HEK293 (cell line): ENCODE results near the gene SCRN1.

Experiments
- CTCF ChIA-PET: fragments of 350-600 bp; formaldehyde crosslinking; extraction: SDS; loops from one replicate; lab custom pipeline; 2021; ENCODE audit warnings: antibody characterized with exemption; lab: Yijun Ruan, JAX
- POLR2A ChIA-PET: fragments of 300-600 bp; formaldehyde crosslinking; extraction: SDS; loops from one replicate; lab custom pipeline; 2020; ENCODE audit warnings: antibody characterized with exemption, inconsistent platforms; lab: Yijun Ruan, JAX
- H3K27ac ChIP-seq: fragments of 200-500 bp; sonication (Bioruptor generic); 2 replicates; pipeline ENCODE4 v1.5.1; 2014; ENCODE audit warnings: low read depth, low read length, control low read depth, inconsistent platforms; ENCODE audit errors: extremely low read depth
- H3K36me3 ChIP-seq, 2 experiments: fragments of 200-500 bp in 1 of 2; sonication (Bioruptor generic) in 1 of 2; 1 replicate in 1 of 2; 2 replicates in 1 of 2; pipeline ENCODE4 v1.5.1; 2014 to 2017; ENCODE audit warnings: inconsistent platforms in 2 of 2, low read length in 2 of 2; ENCODE audit not compliant: control insufficient read depth in 2 of 2, insufficient read depth in 1 of 2
- H3K4me1 ChIP-seq: fragments of 200-500 bp; sonication (Bioruptor generic); 2 replicates; pipeline ENCODE4 v1.5.1; 2014; ENCODE audit warnings: mild to moderate bottlenecking, low read length, inconsistent platforms; ENCODE audit not compliant: control insufficient read depth, insufficient read depth
- H3K4me3 ChIP-seq: 2 replicates; pipeline ENCODE4 v1.5.1; 2011; ENCODE audit warnings: low read depth, mild to moderate bottlenecking, control low read depth, low read length, moderate library complexity
- H3K9me3 ChIP-seq: fragments of 200-500 bp; sonication (Bioruptor generic); 2 replicates; pipeline ENCODE4 v1.5.1; 2014; ENCODE audit warnings: low read depth, low read length, inconsistent platforms; ENCODE audit not compliant: control insufficient read depth, insufficient read depth
- EGR2 ChIP-seq: fragments of 450-650 bp; formaldehyde crosslinking; IDR thresholded peaks from 2 replicates; pipeline ENCODE4 v1.5.1; 2016; ENCODE audit warnings: low read depth, missing biosample characterization, missing genetic modification characterization
- GFI1B ChIP-seq: fragments of 450-650 bp; formaldehyde crosslinking; IDR thresholded peaks from 2 replicates; pipeline ENCODE4 v1.5.1; 2016; ENCODE audit warnings: missing biosample characterization, missing genetic modification characterization
- GLIS1 ChIP-seq: fragments of 450-650 bp; formaldehyde crosslinking; IDR thresholded peaks from 2 replicates; pipeline ENCODE4 v1.5.1; 2016; ENCODE audit warnings: missing biosample characterization, missing genetic modification characterization
- HOXD13 ChIP-seq: sonication (generic); formaldehyde crosslinking; IDR thresholded peaks from 2 replicates; pipeline ENCODE4 v1.8.0; 2022; ENCODE audit warnings: missing genetic modification reagents, borderline replicate concordance
- IKZF3 ChIP-seq: fragments of 450-650 bp; IDR thresholded peaks from 2 replicates; pipeline ENCODE4 v1.5.0; 2018; ENCODE audit warnings: missing biosample characterization, mild to moderate bottlenecking, missing genetic modification characterization, moderate library complexity
- KLF1 ChIP-seq: fragments of 450-650 bp; formaldehyde crosslinking; IDR thresholded peaks from 2 replicates; pipeline ENCODE4 v1.5.1; 2016; ENCODE audit warnings: missing biosample characterization, missing genetic modification characterization
- OVOL3 ChIP-seq: fragments of 450-650 bp; formaldehyde crosslinking; IDR thresholded peaks from 2 replicates; pipeline ENCODE4 v1.5.1; 2016; ENCODE audit warnings: missing biosample characterization, missing genetic modification characterization
- PATZ1 ChIP-seq: fragments of 450-650 bp; formaldehyde crosslinking; IDR thresholded peaks from 2 replicates; pipeline ENCODE4 v1.5.1; 2016; ENCODE audit warnings: missing biosample characterization, missing genetic modification characterization
- REPIN1 ChIP-seq: fragments of 450-650 bp; formaldehyde crosslinking; IDR thresholded peaks from 2 replicates; pipeline ENCODE4 v1.5.1; 2017; ENCODE audit warnings: missing biosample characterization, missing genetic modification characterization, low read depth
- SALL2 ChIP-seq: fragments of 450-650 bp; formaldehyde crosslinking; IDR thresholded peaks from 2 replicates; pipeline ENCODE4 v1.5.0; 2017; ENCODE audit warnings: missing biosample characterization, mild to moderate bottlenecking, missing genetic modification characterization, borderline replicate concordance
- TRIM28 ChIP-seq: IDR thresholded peaks from 2 replicates; pipeline ENCODE4 v1.6.1; 2011; ENCODE audit warnings: low read length, control low read depth, borderline replicate concordance
- ZBTB1 ChIP-seq: fragments of 450-650 bp; formaldehyde crosslinking; IDR thresholded peaks from 2 replicates; pipeline ENCODE4 v1.5.1; 2016; ENCODE audit warnings: missing biosample characterization, missing genetic modification characterization
- ZBTB8A ChIP-seq: fragments of 450-650 bp; formaldehyde crosslinking; IDR thresholded peaks from 2 replicates; pipeline ENCODE4 v1.5.1; 2016; ENCODE audit warnings: missing biosample characterization, missing genetic modification characterization
- ZFHX2 ChIP-seq: fragments of 450-650 bp; formaldehyde crosslinking; conservative IDR thresholded peaks from 2 replicates; pipeline ENCODE4 v1.5.1; 2016; ENCODE audit warnings: missing biosample characterization, missing genetic modification characterization
- ZNF157 ChIP-seq: fragments of 450-650 bp; formaldehyde crosslinking; IDR thresholded peaks from 2 replicates; pipeline ENCODE4 v1.5.1; 2016; ENCODE audit warnings: missing biosample characterization, missing genetic modification characterization
- ZNF214 ChIP-seq: fragments of 450-650 bp; formaldehyde crosslinking; IDR thresholded peaks from 2 replicates; pipeline ENCODE4 v1.5.1; 2017; ENCODE audit warnings: missing biosample characterization, mild to moderate bottlenecking, missing genetic modification characterization, borderline replicate concordance
- ZNF302 ChIP-seq: fragments of 450-650 bp; formaldehyde crosslinking; IDR thresholded peaks from 2 replicates; pipeline ENCODE4 v1.5.1; 2016; ENCODE audit warnings: missing biosample characterization, missing genetic modification characterization, low read depth
- ZNF335 ChIP-seq: fragments of 450-650 bp; formaldehyde crosslinking; conservative IDR thresholded peaks from 2 replicates; pipeline ENCODE4 v1.5.1; 2016; ENCODE audit warnings: missing biosample characterization, missing genetic modification characterization
- ZNF341 ChIP-seq: fragments of 450-650 bp; formaldehyde crosslinking; IDR thresholded peaks from 2 replicates; pipeline ENCODE4; 2016; ENCODE audit warnings: low read depth, missing biosample characterization, missing genetic modification characterization
- ZNF426 ChIP-seq: fragments of 450-650 bp; formaldehyde crosslinking; IDR thresholded peaks from 2 replicates; pipeline ENCODE4 v1.5.1; 2017; ENCODE audit warnings: missing biosample characterization, missing genetic modification characterization, mild to moderate bottlenecking, inconsistent platforms, moderate library complexity
- ZNF501 ChIP-seq: fragments of 450-650 bp; formaldehyde crosslinking; IDR thresholded peaks from 2 replicates; pipeline ENCODE4 v1.5.1; 2016; ENCODE audit warnings: missing biosample characterization, missing genetic modification characterization
- ZNF521 ChIP-seq: fragments of 450-650 bp; formaldehyde crosslinking; IDR thresholded peaks from 2 replicates; pipeline ENCODE4 v1.5.1; 2017; ENCODE audit warnings: missing biosample characterization, mild to moderate bottlenecking, missing genetic modification characterization
- ZNF555 ChIP-seq: fragments of 450-650 bp; formaldehyde crosslinking; conservative IDR thresholded peaks from 2 replicates; pipeline ENCODE4 v1.5.1; 2017; ENCODE audit warnings: missing biosample characterization, mild to moderate bottlenecking, missing genetic modification characterization, inconsistent platforms
- ZNF623 ChIP-seq: fragments of 450-650 bp; formaldehyde crosslinking; IDR thresholded peaks from 2 replicates; pipeline ENCODE4 v1.5.1; 2016; ENCODE audit warnings: missing biosample characterization, missing genetic modification characterization
- ZNF626 ChIP-seq: fragments of 450-650 bp; sonication (Bioruptor Pico); formaldehyde crosslinking; IDR thresholded peaks from 2 replicates; pipeline ENCODE4 v1.5.1; 2018; ENCODE audit warnings: missing biosample characterization, missing genetic modification characterization, inconsistent platforms
- ZNF629 ChIP-seq: fragments of 450-650 bp; formaldehyde crosslinking; IDR thresholded peaks from 2 replicates; pipeline ENCODE4 v1.5.1; 2017; ENCODE audit warnings: missing biosample characterization, missing genetic modification characterization
- ZNF660 ChIP-seq: fragments of 450-650 bp; IDR thresholded peaks from 2 replicates; pipeline ENCODE4 v1.5.1; 2018; ENCODE audit warnings: missing biosample characterization, mild to moderate bottlenecking, missing genetic modification characterization
- ZNF768 ChIP-seq: fragments of 450-650 bp; formaldehyde crosslinking; IDR thresholded peaks from 2 replicates; pipeline ENCODE4 v1.5.1; 2018; ENCODE audit warnings: missing biosample characterization, mild to moderate bottlenecking, missing genetic modification characterization
- TF ChIP-seq, protein P1 (sequence below): sonication (generic); formaldehyde crosslinking; IDR thresholded peaks from 2 replicates; pipeline ENCODE4 v1.8.1; 2022; ENCODE audit warnings: mild to moderate bottlenecking, moderate library complexity, missing genetic modification reagents
- TF ChIP-seq, protein P2 (sequence below): fragments of 450-650 bp; formaldehyde crosslinking; conservative IDR thresholded peaks from 2 replicates; pipeline ENCODE4 v1.5.1; 2016; ENCODE audit warnings: low read depth, missing biosample characterization, missing genetic modification characterization

SCRN1 gene

GRCh38 chr7:30029696-30030095, 40.1 kb upstream of the SCRN1 start:
- no peak overlapping the region for H3K27ac ChIP-seq

DNA sequence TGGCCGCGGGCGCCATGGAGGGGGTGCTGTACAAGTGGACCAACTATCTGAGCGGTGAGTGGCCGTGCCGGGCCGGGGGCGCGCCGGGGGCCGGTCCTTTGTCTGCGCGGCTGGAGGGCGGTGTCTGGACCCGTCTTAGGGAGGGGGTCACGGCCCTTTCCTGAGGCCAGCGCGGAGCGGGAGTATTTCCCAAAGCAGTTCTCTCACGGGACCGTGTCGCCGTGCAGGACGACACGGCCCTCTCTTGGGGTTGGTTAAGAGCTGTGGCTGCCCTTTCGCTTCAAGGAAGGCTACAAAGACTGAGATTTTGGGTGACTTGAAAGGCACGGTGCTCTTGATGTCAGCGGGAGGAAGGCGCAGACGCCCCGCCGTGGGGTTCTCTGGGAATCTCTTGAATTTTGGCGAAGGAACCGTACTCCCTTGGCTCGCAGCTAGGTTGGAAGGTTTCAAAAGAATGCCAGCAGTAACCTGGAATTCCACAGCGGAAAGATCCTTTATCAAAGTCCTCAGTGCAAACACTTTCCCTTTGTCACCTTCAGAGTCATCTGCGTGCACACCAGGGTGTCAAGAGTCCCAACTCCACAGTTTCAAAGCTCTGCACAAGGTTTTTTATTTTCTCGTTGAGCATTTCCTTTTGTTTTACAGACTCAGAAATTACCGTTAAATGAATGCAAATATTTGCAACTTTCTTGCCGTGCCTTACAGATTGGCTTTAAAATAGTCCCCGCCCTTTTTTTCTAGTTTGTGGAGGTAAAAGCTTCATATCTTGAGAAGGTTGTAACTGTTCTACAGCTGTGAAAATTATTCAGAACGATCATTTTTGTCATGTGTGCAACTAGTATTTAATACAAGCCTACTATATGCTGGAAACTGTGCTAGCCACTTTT, 39.4 kb upstream of the SCRN1 start:
- POLR2A ChIA-PET, result interaction anchor here (0.6 to 1.7 kb wide), 4 partner anchors 12 to 80 kb away, joined by 3 to 12 read pairs (median 4); no protein-coding TSS in a partner anchor
- peak overlapping the region; percentile 88 for H3K4me3 ChIP-seq
- CTCF ChIA-PET, result interaction anchor here (1.0 to 2.0 kb wide), 2 partner anchors 8 to 33 kb away, joined by 3 to 5 read pairs; no protein-coding TSS in a partner anchor
- no peak for TF ChIP-seq ZNF629 (tag by site-specific recombination)
- peak; percentile 23; the same call in 1 of the 2 replicates for TF ChIP-seq ZNF335 (tag by site-specific recombination)
- TF ChIP-seq IKZF3, result no peak
- no peak for TF ChIP-seq SALL2 (tag by site-specific recombination)
- no peak for TF ChIP-seq ZNF214
- peak; percentile 14; the same call in 1 of the 2 replicates for TF ChIP-seq ZNF341 (tag by site-specific recombination)
- TF ChIP-seq ZFHX2, result 0 out of 2 replicates have a peak, but pooled peaks have one; percentile 8
- no peak for TF ChIP-seq ZNF521 (tag by site-specific recombination)
- TF ChIP-seq REPIN1 (tag by site-specific recombination), result no peak
- TF ChIP-seq, protein P1, sequence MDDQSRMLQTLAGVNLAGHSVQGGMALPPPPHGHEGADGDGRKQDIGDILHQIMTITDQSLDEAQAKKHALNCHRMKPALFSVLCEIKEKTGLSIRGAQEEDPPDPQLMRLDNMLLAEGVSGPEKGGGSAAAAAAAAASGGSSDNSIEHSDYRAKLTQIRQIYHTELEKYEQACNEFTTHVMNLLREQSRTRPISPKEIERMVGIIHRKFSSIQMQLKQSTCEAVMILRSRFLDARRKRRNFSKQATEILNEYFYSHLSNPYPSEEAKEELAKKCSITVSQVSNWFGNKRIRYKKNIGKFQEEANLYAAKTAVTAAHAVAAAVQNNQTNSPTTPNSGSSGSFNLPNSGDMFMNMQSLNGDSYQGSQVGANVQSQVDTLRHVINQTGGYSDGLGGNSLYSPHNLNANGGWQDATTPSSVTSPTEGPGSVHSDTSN (CRISPR knock-in tag), result no peak
- no peak for TF ChIP-seq TRIM28
- TF ChIP-seq ZNF626 (tag by site-specific recombination), result no peak
- TF ChIP-seq, protein P2, sequence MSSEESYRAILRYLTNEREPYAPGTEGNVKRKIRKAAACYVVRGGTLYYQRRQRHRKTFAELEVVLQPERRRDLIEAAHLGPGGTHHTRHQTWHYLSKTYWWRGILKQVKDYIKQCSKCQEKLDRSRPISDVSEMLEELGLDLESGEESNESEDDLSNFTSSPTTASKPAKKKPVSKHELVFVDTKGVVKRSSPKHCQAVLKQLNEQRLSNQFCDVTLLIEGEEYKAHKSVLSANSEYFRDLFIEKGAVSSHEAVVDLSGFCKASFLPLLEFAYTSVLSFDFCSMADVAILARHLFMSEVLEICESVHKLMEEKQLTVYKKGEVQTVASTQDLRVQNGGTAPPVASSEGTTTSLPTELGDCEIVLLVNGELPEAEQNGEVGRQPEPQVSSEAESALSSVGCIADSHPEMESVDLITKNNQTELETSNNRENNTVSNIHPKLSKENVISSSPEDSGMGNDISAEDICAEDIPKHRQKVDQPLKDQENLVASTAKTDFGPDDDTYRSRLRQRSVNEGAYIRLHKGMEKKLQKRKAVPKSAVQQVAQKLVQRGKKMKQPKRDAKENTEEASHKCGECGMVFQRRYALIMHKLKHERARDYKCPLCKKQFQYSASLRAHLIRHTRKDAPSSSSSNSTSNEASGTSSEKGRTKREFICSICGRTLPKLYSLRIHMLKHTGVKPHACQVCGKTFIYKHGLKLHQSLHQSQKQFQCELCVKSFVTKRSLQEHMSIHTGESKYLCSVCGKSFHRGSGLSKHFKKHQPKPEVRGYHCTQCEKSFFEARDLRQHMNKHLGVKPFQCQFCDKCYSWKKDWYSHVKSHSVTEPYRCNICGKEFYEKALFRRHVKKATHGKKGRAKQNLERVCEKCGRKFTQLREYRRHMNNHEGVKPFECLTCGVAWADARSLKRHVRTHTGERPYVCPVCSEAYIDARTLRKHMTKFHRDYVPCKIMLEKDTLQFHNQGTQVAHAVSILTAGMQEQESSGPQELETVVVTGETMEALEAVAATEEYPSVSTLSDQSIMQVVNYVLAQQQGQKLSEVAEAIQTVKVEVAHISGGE, result no peak
- TF ChIP-seq EGR2 (tag by site-specific recombination), result peak; percentile 40
- TF ChIP-seq ZNF302 (tag by site-specific recombination), result no peak
- TF ChIP-seq ZBTB1 (tag by site-specific recombination), result no peak
- TF ChIP-seq ZNF426 (tag by site-specific recombination), result no peak
- TF ChIP-seq PATZ1 (tag by site-specific recombination), result peak; percentile 68
- TF ChIP-seq GFI1B (tag by site-specific recombination), result no peak
- TF ChIP-seq ZNF623 (tag by site-specific recombination), result no peak
- no peak for TF ChIP-seq ZNF157
- no peak for TF ChIP-seq ZNF660 (tag by site-specific recombination)
- 0 out of 2 replicates have a peak, but pooled peaks have one; percentile 10 for TF ChIP-seq KLF1
- TF ChIP-seq ZNF555, result no peak
- TF ChIP-seq ZNF768 (tag by site-specific recombination), result no peak

More at GRCh38 chr7:30029696-30030095, 40.1 kb upstream of the SCRN1 start:
- no peaks in the 10 kb centered on the region for H3K9me3 ChIP-seq
- POLR2A ChIA-PET, result interaction anchor here (0.6 to 1.1 kb wide), 2 partner anchors 12 to 23 kb away, joined by 3 to 5 read pairs; no protein-coding TSS in a partner anchor
- H3K4me3 ChIP-seq, result peak overlapping the region; percentile 88
- H3K36me3 ChIP-seq, result no peaks in the 10 kb centered on the region; a peak in 1 of 3 replicates
- CTCF ChIA-PET, result no interaction called here
- H3K4me1 ChIP-seq, result peaks cover 14% of the 10 kb centered on the region
- TF ChIP-seq ZBTB8A (tag by site-specific recombination) (0 out of 2 replicates have a peak, but pooled peaks have one; percentile 10), GLIS1 (tag by site-specific recombination) (peak; percentile 44), HOXD13 (CRISPR knock-in tag) (no peak), EGR2 (tag by site-specific recombination) (peak; percentile 28; the same call in 1 of the 2 replicates), ZNF501 (tag by site-specific recombination) (0 out of 2 replicates have a peak, but pooled peaks have one; percentile 27), ZFHX2 (peak; percentile 25; the same call in 1 of the 2 replicates), OVOL3 (tag by site-specific recombination) (no peak)
- TF ChIP-seq, all 188 proteins: peak for 5

More for the DNA sequence above, 39.4 kb upstream of the SCRN1 start:
- Histone ChIP-seq H3K9me3 (no peaks in the 10 kb centered on the region), H3K36me3 (no peaks in the 10 kb centered on the region; a peak in 1 of 3 replicates), H3K4me1 (peaks cover 14% of the 10 kb centered on the region), H3K27ac (peak overlapping the region; percentile 76)
